Epithelial cell of esophagus (primary cell): ENCODE results near the gene GJB4.
A peak's percentile ranks its signal among the peaks of the same experiment; 100 is the strongest.

ENCODE experiments used
- DNase-seq: peaks from one replicate; pipeline ENCODE4 v3.0.0; 2010; ENCODE audit warnings: low read depth
- H3K4me3 ChIP-seq: 2 replicates; pipeline ENCODE4 v1.5.1; 2011; ENCODE audit warnings: mild to moderate bottlenecking, low read length, control low read depth
- TF ChIP-seq, protein P1 (sequence below): IDR thresholded peaks from 2 replicates; pipeline ENCODE4 v1.5.1; 2011; ENCODE audit warnings: low read depth, mild to moderate bottlenecking, low read length, control low read depth, inconsistent platforms; ENCODE audit not compliant: insufficient read depth; ENCODE audit errors: missing control alignments

GJB4 gene

DNA sequence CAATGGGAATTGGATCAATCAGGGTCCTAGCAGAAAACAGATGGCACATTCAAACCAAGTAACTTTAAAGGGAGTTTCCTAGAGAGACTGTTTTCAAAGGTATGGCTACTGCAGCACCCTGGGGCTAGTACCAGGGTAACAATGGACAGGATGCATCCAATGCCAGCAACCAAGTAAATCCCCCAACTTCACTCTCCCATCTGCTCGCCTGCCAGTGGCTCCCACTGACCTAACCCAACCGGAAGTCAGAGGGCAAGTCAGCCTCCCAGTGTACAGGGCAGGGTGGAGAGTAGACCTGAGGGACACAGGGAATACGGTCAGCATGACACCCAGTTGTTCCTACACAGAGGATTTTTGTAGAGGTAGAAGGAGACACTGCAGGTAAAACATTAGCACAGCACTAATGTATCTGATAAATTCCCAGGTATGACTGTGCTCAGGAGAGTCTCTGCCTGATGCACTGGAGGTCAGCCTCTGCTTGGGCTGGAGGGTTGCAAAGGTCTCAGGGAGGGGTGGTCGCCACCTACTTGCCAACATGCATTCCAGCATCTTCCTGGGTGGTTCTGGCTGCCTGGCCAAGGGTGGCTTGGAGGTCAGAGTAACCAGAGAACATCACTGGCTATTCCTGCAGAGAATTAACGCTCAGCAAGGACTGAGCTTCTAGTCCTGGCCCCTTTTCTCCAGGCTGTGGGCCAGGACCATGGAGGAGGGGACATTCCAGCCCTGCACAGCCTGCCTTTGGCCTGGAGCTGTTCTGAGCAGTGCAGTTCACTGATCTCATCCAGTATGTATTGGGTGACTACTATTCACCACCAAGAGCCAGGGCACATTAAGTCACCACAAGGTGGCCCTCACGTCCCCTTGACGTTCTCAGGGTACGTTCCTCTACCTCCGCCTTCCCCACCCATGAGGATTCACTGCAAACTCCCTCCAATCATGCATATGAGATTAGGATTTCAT is 28.2 kb downstream of the GJB4 start:
- TF ChIP-seq, protein P1, sequence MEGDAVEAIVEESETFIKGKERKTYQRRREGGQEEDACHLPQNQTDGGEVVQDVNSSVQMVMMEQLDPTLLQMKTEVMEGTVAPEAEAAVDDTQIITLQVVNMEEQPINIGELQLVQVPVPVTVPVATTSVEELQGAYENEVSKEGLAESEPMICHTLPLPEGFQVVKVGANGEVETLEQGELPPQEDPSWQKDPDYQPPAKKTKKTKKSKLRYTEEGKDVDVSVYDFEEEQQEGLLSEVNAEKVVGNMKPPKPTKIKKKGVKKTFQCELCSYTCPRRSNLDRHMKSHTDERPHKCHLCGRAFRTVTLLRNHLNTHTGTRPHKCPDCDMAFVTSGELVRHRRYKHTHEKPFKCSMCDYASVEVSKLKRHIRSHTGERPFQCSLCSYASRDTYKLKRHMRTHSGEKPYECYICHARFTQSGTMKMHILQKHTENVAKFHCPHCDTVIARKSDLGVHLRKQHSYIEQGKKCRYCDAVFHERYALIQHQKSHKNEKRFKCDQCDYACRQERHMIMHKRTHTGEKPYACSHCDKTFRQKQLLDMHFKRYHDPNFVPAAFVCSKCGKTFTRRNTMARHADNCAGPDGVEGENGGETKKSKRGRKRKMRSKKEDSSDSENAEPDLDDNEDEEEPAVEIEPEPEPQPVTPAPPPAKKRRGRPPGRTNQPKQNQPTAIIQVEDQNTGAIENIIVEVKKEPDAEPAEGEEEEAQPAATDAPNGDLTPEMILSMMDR = no peak
- peak; percentile 37 for DNase-seq
- H3K4me3 ChIP-seq = no peak overlapping the region

DNA sequence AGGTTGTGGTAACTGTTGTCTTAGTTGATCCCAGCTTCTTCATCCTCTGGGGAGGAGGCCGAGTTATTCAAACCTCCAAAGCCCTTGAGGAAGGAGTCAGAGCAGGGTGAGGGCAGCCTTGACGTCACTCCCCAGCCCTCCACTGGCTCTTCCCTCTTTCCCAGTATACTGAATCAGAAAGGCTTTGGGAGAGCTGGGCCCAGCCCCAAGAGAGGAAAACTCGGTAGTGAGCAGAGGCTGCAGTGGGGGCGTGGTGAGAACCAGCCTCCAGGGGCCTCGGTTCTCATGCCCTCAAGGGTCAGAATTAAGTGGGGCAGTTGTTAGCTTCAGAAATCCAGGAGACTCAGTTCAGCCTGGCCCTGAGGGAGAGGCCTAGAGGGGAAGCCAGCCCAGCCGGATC is 31.4 kb downstream of the GJB4 start:
- DNase-seq = no peak
- TF ChIP-seq, protein P1 = no peak
- H3K4me3 ChIP-seq = no peak overlapping the region

DNA sequence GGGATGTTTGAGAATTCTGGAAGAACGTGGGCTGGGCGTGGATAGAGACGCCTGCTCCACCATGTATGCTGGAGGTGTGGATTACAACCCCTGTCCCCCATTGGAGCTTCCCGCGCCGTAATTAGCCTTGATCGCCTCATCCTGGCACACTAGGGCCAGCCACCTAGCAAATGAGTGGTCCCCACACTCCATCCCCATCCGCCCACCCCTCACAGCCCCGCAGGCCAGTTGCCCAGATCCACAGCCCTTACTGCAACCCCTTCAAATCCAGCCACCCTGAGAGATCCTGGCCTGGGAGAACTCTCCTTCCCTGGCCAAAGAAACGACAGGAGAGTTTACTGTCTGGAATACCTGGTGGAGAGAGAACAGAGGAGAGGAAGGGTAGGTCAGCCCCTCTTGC is 32.9 kb downstream of the GJB4 start:
- no peak for DNase-seq
- TF ChIP-seq, protein P1 = no peak
- no peak overlapping the region for H3K4me3 ChIP-seq

DNA sequence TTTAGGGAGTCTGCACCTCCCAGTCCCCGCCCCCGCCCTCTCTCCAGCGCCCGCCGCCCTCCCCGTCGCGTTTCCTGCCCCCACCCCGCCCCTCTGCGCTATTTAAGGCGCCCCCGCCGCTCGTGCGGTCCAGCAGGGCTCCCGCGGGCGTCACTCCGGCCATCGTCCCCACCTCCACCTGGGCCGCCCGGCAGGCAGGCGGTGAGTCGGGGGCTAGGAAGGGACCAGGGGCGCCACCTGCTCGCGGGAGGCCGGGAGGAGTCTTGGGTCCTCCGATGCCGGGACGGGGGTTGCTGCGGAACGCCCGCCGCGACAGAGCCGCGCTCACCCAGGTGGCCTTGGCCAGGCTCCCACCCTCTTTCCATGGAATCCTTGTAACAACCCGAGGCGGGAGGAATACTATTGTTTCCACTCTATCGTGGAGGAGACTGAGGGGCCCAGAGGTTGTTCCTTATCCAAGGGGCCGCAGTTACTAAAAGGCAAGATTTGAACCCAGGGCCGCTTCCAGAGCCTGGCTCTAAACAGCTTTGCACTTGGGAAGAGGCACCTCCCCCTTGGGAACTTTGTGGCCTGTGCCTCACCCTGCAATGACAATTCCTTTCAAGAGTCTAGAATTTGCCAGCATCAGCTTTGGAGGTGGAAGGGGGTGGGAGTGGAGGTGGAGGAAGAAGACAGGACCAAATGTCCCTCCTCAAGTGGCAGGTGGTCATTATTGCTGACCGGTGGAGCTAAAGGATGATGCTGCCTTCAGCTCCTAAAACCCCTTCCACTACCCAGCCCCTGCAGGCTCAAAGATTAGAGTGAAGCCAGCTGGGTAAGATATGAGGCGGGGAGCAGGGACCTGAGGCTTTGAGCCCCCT is 33.6 kb downstream of the GJB4 start, which contains the start of gene GJA4:
Gene GJA4, plus strand, starts transcription at position 132 of the 860 bp plus-strand sequence. CDS start 1,215 bp downstream, outside the sequence.
- no peak within 1 kb of the TSS for H3K4me3 ChIP-seq
- no peak for DNase-seq
- TF ChIP-seq, protein P1 = no peak

DNA sequence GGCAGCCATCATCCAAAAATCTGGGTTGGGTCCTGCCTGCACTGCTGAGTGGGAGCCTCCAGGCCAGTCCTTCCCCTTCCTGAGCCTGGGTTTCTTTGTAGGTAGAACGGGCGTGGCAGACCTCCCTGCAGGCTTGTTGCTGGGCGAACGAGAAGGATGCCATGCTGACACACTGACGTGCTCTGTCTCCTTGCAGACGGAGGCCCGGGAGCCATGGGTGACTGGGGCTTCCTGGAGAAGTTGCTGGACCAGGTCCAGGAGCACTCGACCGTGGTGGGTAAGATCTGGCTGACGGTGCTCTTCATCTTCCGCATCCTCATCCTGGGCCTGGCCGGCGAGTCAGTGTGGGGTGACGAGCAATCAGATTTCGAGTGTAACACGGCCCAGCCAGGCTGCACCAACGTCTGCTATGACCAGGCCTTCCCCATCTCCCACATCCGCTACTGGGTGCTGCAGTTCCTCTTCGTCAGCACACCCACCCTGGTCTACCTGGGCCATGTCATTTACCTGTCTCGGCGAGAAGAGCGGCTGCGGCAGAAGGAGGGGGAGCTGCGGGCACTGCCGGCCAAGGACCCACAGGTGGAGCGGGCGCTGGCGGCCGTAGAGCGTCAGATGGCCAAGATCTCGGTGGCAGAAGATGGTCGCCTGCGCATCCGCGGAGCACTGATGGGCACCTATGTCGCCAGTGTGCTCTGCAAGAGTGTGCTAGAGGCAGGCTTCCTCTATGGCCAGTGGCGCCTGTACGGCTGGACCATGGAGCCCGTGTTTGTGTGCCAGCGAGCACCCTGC is 34.7 kb downstream of the GJB4 start:
- TF ChIP-seq, protein P1 = no peak
- peak; percentile 64 for DNase-seq
- no peak overlapping the region for H3K4me3 ChIP-seq

DNA sequence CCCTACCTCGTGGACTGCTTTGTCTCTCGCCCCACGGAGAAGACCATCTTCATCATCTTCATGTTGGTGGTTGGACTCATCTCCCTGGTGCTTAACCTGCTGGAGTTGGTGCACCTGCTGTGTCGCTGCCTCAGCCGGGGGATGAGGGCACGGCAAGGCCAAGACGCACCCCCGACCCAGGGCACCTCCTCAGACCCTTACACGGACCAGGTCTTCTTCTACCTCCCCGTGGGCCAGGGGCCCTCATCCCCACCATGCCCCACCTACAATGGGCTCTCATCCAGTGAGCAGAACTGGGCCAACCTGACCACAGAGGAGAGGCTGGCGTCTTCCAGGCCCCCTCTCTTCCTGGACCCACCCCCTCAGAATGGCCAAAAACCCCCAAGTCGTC is 35.2 kb downstream of the GJB4 start:
- no peak overlapping the region for H3K4me3 ChIP-seq
- DNase-seq = no peak
- TF ChIP-seq, protein P1 = no peak
